GM12873 (cell line): Measurements from ENCODE around the gene FHIP1A.

Experiments
- TF ChIP-seq, protein P1 (sequence below): IDR thresholded peaks from 2 replicates; pipeline ENCODE4 v1.5.1; 2012; ENCODE audit warnings: low read depth, mild to moderate bottlenecking, moderate library complexity, low read length, control low read depth; ENCODE audit not compliant: insufficient read depth; ENCODE audit errors: missing control alignments

FHIP1A gene

DNA sequence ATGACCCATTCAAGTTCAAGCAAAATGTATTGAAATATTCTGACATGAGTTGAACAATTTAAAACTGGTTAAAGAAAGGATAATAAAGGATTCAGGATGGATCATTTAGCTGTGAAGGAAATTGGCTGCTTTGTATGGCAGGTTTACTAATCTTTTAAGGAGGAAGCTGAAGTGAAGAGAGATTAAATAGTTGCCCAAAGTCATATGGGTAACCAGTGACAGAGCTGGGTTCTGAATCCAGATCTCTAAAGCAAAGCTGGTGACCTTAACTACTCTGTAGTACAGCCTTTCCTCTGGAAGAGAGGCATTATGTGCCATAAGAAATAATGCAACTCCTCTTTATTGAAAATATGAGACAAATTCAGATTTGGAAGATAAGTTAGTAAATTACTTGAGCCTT lies 22.8 kb downstream of the FHIP1A start:
- TF ChIP-seq, protein P1, sequence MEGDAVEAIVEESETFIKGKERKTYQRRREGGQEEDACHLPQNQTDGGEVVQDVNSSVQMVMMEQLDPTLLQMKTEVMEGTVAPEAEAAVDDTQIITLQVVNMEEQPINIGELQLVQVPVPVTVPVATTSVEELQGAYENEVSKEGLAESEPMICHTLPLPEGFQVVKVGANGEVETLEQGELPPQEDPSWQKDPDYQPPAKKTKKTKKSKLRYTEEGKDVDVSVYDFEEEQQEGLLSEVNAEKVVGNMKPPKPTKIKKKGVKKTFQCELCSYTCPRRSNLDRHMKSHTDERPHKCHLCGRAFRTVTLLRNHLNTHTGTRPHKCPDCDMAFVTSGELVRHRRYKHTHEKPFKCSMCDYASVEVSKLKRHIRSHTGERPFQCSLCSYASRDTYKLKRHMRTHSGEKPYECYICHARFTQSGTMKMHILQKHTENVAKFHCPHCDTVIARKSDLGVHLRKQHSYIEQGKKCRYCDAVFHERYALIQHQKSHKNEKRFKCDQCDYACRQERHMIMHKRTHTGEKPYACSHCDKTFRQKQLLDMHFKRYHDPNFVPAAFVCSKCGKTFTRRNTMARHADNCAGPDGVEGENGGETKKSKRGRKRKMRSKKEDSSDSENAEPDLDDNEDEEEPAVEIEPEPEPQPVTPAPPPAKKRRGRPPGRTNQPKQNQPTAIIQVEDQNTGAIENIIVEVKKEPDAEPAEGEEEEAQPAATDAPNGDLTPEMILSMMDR: no peak

- TF ChIP-seq, protein P1: no peak
Observed at GRCh38 chr4:151432654-151433053, 23.7 kb downstream of the FHIP1A start.

- TF ChIP-seq, protein P1: no peak
Observed at GRCh38 chr4:151434183-151434860, 25.3 kb downstream of the FHIP1A start.

- TF ChIP-seq, protein P1: no peak
Observed at GRCh38 chr4:151436093-151436518, 27.1 kb downstream of the FHIP1A start.

DNA sequence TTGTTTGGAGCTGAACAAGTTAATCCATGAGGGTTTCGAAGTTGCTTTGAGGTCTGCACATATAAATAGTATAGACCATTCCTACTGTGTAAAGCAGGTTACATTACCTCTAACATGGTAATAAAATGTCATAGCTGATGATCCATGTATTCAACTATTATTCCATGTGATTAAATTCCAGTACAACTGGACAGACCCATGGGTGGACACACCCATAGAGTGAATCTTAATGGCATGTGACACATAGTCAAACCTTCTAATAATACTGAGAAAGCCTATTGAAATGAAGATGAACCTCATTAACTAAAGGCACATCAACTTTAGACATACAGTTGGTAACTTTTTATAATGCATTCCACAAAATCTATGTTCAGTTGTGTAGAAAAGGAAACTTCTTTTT lies 28.5 kb downstream of the FHIP1A start:
- TF ChIP-seq, protein P1: no peak

DNA sequence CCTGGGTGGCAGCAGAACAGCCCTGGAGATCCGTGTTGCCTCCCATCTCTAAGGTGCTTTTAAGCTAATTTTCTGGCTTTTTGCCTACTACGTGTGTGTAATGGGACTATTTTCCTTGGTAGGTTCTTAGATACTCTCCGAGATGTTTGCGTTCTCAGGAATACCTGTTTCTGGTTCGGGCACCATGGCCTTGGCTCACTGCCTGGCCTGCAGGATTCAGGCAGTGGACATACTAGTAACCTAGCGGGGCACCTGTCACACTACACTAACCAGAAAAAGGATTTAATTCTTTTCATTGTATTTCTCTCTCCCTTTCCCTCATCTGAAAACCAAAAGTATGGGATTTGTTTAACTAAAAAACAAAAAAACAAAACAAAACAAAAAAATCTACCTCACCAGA lies 29.2 kb downstream of the FHIP1A start:
- TF ChIP-seq, protein P1: no peak

GRCh38 chr4:151439320-151439719 lies 30.3 kb downstream of the FHIP1A start:
- TF ChIP-seq, protein P1: no peak

GRCh38 chr4:151442002-151442401 lies 33.0 kb downstream of the FHIP1A start:
- TF ChIP-seq, protein P1: no peak
